ENCODE measurements around the gene GAS5.

The GAS5 gene

DNA sequence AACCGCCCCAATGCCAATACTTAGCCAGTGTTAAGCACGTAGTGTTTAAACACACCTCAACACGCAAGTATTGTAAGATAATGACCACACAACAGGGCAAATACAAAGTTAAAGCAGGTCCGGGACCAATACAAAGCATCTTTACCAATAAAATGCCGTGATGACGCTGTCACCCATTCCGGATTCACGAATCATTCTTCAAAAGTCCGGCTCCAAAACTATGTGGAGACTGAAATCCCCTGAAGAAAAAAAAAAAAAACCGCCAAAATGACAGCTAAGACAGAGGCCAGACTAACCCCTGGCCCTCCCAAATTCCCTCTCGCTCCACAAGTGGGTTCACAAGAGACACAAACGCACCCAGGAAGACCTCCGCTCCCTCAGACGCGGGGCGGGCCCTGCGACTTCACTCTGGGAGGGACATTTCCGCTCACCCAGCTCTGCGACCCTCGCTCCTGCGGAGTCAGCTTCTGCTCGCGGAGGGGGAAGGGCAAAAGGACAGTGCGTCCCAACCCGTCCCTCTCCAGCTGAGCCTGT is 43.9 kb downstream of the GAS5 start:
- no peak for DNase-seq

DNA sequence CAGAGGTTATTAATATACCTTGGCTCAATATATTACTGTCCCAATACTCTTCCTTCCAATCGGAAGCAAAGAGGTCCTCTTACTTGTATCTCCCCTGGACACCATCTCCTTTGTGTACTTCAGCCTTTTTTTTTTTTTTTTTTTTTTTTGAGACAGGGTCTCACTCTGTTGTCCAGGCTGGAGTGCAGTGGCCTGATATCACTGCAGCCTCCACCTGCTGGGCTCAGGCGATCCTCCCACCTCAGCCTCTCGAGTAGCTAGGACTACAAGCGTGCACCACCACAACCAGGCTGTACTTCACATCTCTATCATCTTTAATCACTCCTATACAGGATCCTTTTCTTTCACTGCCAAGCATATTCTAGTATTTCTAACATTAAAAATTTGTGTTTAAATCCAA is 46.1 kb downstream of the GAS5 start:
- no peak for DNase-seq

- DNase-seq = no peak
Observed at GRCh38 chr1:173818459-173818858, 49.3 kb downstream of the GAS5 start.

Data from GOT3 (cell line).